Smooth muscle cell (in vitro differentiated cells): Measurements from ENCODE around the gene SSH2. TPM values are rescaled to one million over a fixed set of nuclear protein-coding genes. Genes with fewer than 3 reads are reported as not detected.

Source experiments
- DNase-seq: peaks from one replicate; lab custom pipeline; 2025; ENCODE audit not compliant: unreplicated experiment; lab: John Stamatoyannopoulos, UW
- H2AFZ ChIP-seq: fragments of 200-600 bp; sonication (generic); 2 replicates; pipeline ENCODE4 v1.6.0; 2016; ENCODE audit warnings: antibody characterized with exemption, low read depth, mild to moderate bottlenecking
- H3F3A ChIP-seq: fragments of 200-600 bp; sonication (generic); 2 replicates; pipeline ENCODE4 v1.6.0; 2017; ENCODE audit warnings: antibody characterized with exemption, low read depth
- H3K27ac ChIP-seq: fragments of 200-600 bp; sonication (generic); 2 replicates; pipeline ENCODE4 v1.5.1; 2016; ENCODE audit warnings: low read depth, mild to moderate bottlenecking
- H3K27me3 ChIP-seq: fragments of 200-600 bp; sonication (generic); 2 replicates; pipeline ENCODE4 v1.6.1; 2016; ENCODE audit warnings: low read depth, mild to moderate bottlenecking
- H3K36me3 ChIP-seq: fragments of 200-600 bp; sonication (generic); 2 replicates; pipeline ENCODE4 v1.5.1; 2016; ENCODE audit warnings: low read depth
- H3K4me1 ChIP-seq: fragments of 200-600 bp; sonication (generic); 2 replicates; pipeline ENCODE4 v1.5.1; 2016; ENCODE audit warnings: low read depth
- H3K4me2 ChIP-seq: fragments of 200-600 bp; sonication (generic); 2 replicates; pipeline ENCODE4 v1.6.0; 2016; ENCODE audit warnings: mild to moderate bottlenecking
- H3K4me3 ChIP-seq: fragments of 200-600 bp; sonication (generic); 2 replicates; pipeline ENCODE4 v1.5.1; 2016; ENCODE audit warnings: mild to moderate bottlenecking
- H3K79me2 ChIP-seq: fragments of 200-600 bp; sonication (generic); 2 replicates; pipeline ENCODE4 v1.6.0; 2016; ENCODE audit warnings: low read depth, mild to moderate bottlenecking
- H3K9ac ChIP-seq: fragments of 200-600 bp; sonication (generic); 2 replicates; pipeline ENCODE4 v1.6.0; 2016; ENCODE audit warnings: low read depth
- H3K9me3 ChIP-seq: fragments of 200-600 bp; sonication (generic); replicated peaks from 2 replicates; pipeline ENCODE4 v1.5.1; 2016; ENCODE audit warnings: low read depth
- H4K20me1 ChIP-seq: fragments of 200-600 bp; sonication (generic); 2 replicates; pipeline ENCODE4 v1.6.0; 2016; ENCODE audit warnings: low read depth
- WGBS: methylation state at CpG from one replicate; pipeline ENCODE4 v1.1.7; 2016; ENCODE audit warnings: low lambda C conversion rate; 5-methylcytosine and 5-hydroxymethylcytosine counted together
- polyA plus RNA-seq: library from polyadenylated mRNA; unstranded; fragments of >200 nt; fragmentation: Nextera tagmentation; extraction: Ambion mirVana; gene quantifications from 2 replicates; pipeline ENCODE4 v1.2.1, GENCODE V29; 2016
- total RNA-seq: library from RNA; depleted of rRNA; stranded (reverse); fragments of >200 nt; gene quantifications from 2 replicates; pipeline ENCODE4 v1.2.3, GENCODE V29; 2014
- TF ChIP-seq, protein P1 (sequence below): fragments of 200-600 bp; sonication (generic); IDR thresholded peaks from 2 replicates; pipeline ENCODE4 v1.5.1; 2017; ENCODE audit warnings: borderline replicate concordance, mild to moderate bottlenecking, antibody characterized with exemption; ENCODE audit not compliant: insufficient read depth, poor library complexity, severe bottlenecking

Gene SSH2
- total and polyA plus RNA-seq, 2 experiments from 2014 or later, result 9.7 to 10.4 TPM

DNA sequence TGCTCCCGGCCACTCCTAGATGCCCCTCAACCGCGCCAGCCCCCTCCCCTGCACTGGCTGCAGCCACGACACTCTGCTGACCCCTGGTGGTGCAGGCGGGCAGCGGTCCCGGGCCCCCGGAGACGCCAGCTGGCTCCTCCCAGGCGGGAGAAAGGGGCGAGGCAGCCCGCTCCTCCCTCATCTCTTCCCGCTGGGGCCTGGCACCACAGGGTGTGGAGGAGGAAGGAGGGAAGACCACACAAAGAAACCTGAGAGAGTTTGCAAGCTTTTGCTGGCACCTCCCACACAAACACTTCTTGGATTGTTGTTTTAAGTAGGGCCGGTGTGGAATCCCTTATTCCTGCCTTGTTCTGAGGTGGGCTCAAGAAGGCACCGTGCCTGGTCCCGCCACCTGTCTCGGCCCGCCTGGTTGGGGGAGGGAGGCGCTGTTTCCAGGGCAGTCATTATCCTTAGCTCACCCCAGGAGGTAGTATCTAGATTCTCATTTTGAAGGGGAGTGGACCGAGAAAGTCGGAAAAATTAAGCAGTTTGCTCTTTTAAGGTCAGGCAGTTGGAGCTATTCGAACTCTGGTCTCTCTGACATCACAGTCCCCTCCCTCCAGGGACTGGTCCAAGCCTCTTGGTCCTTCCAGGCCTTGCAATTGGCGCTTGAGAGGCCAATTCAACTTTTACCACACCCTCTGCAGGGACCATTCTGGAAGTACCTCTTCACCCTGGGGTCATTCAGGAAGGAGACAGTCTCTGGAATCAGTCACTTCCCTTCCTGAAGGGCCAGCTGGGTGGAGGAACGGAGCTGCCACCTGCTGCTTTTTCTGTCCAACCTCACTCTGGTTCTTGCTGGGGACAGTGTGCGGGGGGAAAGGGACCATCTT is 338.1 kb downstream of the SSH2 start:
- peak overlapping the region; percentile 76 for H2AFZ ChIP-seq
- no peaks in the 10 kb centered on the region for H3K36me3 ChIP-seq
- peak overlapping the region; percentile 92 for H3K4me2 ChIP-seq
- H3F3A ChIP-seq, result peaks cover 6% of the 10 kb centered on the region
- 7% methylated on average over 25 of the region's 25 CpGs for WGBS
- no peaks in the 10 kb centered on the region for H3K27me3 ChIP-seq
- peaks cover 19% of the 10 kb centered on the region for H3K79me2 ChIP-seq
- peaks cover 38% of the 10 kb centered on the region for H3K4me1 ChIP-seq
- no peak overlapping the region for H3K9ac ChIP-seq
- TF ChIP-seq, protein P1, sequence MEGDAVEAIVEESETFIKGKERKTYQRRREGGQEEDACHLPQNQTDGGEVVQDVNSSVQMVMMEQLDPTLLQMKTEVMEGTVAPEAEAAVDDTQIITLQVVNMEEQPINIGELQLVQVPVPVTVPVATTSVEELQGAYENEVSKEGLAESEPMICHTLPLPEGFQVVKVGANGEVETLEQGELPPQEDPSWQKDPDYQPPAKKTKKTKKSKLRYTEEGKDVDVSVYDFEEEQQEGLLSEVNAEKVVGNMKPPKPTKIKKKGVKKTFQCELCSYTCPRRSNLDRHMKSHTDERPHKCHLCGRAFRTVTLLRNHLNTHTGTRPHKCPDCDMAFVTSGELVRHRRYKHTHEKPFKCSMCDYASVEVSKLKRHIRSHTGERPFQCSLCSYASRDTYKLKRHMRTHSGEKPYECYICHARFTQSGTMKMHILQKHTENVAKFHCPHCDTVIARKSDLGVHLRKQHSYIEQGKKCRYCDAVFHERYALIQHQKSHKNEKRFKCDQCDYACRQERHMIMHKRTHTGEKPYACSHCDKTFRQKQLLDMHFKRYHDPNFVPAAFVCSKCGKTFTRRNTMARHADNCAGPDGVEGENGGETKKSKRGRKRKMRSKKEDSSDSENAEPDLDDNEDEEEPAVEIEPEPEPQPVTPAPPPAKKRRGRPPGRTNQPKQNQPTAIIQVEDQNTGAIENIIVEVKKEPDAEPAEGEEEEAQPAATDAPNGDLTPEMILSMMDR, result peak; percentile 89
- no peak overlapping the region for H3K27ac ChIP-seq
- peak; percentile 85 for DNase-seq
- no peaks in the 10 kb centered on the region for H3K9me3 ChIP-seq
- peak overlapping the region; percentile 50 for H3K4me3 ChIP-seq
- peaks cover 46% of the 10 kb centered on the region for H4K20me1 ChIP-seq

DNA sequence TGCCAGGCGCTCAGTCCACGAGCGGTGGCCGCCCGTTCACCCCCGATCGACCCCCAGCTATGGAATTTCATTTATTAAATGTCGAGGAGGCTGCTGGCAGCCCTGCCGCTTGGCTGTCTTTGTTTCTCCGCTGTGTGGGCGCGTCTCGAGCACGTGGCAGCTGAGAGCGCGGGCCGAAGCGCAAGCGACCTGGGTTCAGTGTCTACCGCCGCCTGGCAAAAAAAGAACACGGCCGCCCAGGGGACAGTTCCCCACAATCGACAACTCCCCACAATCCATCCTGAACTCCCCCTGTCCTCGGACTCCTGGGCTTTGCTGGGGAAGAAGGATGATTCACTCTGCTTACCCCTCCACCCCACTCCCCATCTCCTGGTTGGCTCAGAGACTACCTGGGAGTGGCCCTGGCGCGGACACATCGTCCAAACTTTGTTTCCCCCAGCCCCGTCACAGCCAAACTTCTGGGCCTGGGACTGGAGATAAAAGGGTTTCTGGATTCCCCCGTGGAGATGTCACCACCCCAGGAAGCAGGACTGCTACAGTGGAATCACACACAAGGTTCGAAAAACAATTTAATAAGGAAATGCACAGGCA is 338.8 kb downstream of the SSH2 start:
- Histone ChIP-seq H3K4me3 (peak overlapping the region; percentile 50), H3K27ac (peak overlapping the region; percentile 7), H3K79me2 (peaks cover 26% of the 10 kb centered on the region), H3K4me1 (peaks cover 38% of the 10 kb centered on the region), H3K27me3 (no peaks in the 10 kb centered on the region), H2AFZ (peak overlapping the region; percentile 76), H4K20me1 (peaks cover 46% of the 10 kb centered on the region), H3K9ac (no peak overlapping the region), H3K4me2 (peak overlapping the region; percentile 92), H3K9me3 (no peaks in the 10 kb centered on the region), H3K36me3 (no peaks in the 10 kb centered on the region), H3F3A (peaks cover 6% of the 10 kb centered on the region)
- DNase-seq, result no peak
- 2% methylated on average over 30 of the region's 31 CpGs for WGBS
- TF ChIP-seq, protein P1, result no peak

DNA sequence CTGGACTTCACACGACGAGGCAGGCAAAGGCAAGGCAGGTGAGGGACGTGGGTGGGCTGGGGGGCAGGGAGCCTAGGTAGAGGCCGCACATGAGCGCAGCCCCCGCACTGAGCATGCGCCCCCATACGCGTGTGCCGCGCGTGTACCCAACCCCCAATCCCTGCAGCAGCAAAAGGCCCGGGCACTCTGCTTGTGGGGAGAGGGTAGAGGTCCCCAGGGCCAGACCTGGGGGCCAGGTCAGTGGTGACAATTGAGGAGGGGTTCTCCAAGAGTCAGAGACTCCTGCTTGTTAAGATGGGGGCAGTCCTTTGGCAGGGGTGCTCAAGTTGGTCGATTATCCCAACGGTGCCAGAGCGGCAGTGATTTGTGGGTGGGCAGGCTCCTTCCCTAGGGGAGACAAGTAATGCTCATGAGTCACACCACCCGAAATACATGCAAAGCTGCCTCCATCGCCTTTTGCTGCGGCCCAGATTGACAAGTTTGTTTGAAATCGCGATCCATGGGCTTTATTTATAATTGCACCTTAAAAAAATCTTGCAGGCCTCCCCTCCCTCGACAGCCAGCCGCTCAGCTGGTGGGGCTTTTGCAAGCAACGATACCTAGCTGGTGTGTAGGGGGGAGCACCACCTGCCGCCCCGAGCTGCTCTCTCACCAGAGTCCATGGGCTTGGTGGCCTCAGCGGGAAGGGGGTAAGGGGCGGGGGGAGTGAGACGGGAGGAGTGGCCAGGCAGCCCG is 339.4 kb downstream of the SSH2 start:
- H3K27ac ChIP-seq, result peak overlapping the region; percentile 7
- no peaks in the 10 kb centered on the region for H3K36me3 ChIP-seq
- TF ChIP-seq, protein P1, result no peak
- WGBS, result 35% methylated on average over 27 of the region's 30 CpGs
- peaks cover 46% of the 10 kb centered on the region for H4K20me1 ChIP-seq
- no peaks in the 10 kb centered on the region for H3K27me3 ChIP-seq
- H3K4me3 ChIP-seq, result peak overlapping the region; percentile 57
- peak; percentile 56 for DNase-seq
- peaks cover 6% of the 10 kb centered on the region for H3F3A ChIP-seq
- no peaks in the 10 kb centered on the region for H3K9me3 ChIP-seq
- peaks cover 38% of the 10 kb centered on the region for H3K4me1 ChIP-seq
- no peak overlapping the region for H3K9ac ChIP-seq
- H2AFZ ChIP-seq, result peak overlapping the region; percentile 76
- peaks cover 29% of the 10 kb centered on the region for H3K79me2 ChIP-seq
- H3K4me2 ChIP-seq, result peak overlapping the region; percentile 92
